ENCODE results near the gene PYGM.
"Not testable (repeated sequence)": the region's sequence is repeated elsewhere in the genome, so short reads cannot be mapped to it uniquely, and the experiment has no call there.

PYGM gene

DNA sequence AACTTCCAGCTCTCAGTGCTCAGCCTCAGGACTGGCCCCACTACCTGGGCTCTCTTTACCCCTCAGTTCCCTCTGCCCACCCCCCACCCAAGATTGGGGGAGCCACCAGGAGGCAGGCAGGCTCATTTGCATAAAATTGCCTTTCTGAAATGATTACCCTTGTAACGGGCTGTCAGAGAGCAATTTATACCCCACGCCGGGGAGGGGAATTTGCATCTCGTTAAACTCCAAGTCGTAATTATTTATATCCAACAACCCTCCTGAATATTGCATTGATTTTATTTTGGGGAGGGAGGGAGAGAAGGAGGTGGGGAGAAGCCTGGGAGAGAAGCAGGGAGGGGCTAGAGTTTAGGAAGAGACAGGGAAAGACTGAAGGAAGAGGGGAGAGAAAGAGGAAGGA is 45.1 kb downstream of the PYGM start:
- no peak for DNase-seq

DNA sequence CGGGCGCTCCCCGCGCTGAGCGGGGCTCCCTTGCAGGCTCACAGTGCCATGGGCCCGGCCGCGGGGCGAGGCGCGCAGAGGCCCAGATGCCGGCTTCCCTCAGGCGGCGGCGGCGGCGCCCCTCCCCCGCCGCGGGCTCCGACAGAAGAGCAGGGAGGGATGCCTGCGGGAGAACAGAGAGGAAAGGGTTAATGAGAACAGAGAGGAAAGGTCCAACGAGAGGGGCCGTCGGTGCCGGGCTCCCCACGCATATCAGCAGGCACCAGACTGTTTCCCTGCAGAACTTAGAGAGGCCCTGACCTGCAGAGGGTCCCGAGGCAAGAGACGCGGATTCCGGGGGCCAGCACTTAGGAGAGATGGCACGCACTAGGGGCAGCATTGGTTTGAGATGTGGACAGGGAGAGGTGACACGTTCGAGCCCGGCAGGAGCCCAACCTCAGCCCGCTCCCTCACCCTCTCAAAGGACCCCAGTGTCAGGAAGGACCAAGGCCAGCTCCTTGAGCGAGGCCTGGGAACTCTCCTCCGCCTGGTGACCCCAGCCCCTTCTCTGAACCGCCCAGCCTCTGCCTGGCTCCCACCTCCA is 45.9 kb downstream of the PYGM start:
- no peak for DNase-seq

DNA sequence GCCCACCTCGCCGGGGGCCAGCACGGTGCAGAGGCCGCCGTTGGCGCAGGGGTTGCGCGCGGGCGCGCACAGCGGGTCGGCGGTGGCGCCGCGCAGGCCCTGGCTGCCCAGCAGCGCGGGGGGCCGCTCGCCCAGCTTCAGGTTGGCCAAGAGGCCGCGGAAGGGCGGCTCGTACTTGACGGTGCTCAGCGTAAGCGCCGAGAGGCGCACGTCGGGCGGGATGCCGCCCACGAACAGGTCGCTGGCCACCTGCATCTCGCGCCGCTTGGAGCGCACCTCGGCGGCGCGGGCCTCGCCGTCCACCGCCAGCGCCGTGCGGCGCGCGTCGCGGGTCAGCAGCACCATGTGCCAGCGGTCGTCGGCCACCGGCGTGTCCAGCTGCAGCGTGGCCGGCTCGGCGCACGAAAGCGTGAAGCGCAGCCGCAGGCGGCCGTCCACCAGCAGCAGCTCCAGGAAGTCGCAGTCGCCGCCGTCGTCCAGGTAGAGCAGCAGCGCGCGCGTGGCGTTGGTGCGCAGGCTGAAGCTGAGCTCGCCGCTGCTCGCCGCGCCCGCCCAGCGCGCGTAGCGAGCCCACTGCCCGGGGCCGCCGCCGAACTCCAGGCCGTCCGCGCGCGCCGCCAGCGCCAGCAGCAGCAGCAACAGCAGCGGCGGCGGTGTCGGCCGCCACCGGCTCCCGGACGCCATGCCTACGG is 46.6 kb downstream of the PYGM start:
- peak; percentile 23 for DNase-seq

DNA sequence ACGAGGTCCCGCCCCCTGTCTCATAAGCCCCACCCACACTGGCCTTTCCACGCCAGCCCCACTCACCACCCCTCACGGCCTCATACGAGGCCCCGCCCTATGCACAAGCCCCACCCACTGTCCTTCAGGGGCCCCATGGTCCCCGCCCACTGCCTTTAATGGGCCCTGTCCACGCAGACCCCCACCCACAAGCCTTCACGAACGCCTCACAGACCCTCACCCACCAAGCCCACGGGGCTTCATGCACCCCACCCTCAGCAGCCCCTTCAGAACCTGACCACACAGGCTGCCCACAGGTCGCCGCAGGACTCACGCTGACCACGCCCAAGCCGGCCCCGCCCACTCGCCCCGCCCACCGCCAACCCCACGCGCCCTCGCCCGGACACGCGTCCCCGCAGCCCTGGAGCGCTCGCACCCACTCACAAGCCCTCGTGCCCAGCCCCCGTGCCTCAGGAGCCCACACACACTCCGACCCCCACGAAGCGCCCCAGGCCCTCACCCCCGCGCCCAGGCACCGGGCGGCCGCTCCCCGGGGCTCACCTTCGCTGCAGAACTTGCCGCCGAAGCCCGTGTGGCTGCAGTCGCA is 47.3 kb downstream of the PYGM start:
- no peak for DNase-seq

GRCh38 chr11:64711956-64712362 is 47.8 kb downstream of the PYGM start:
- DNase-seq, result no peak

DNA sequence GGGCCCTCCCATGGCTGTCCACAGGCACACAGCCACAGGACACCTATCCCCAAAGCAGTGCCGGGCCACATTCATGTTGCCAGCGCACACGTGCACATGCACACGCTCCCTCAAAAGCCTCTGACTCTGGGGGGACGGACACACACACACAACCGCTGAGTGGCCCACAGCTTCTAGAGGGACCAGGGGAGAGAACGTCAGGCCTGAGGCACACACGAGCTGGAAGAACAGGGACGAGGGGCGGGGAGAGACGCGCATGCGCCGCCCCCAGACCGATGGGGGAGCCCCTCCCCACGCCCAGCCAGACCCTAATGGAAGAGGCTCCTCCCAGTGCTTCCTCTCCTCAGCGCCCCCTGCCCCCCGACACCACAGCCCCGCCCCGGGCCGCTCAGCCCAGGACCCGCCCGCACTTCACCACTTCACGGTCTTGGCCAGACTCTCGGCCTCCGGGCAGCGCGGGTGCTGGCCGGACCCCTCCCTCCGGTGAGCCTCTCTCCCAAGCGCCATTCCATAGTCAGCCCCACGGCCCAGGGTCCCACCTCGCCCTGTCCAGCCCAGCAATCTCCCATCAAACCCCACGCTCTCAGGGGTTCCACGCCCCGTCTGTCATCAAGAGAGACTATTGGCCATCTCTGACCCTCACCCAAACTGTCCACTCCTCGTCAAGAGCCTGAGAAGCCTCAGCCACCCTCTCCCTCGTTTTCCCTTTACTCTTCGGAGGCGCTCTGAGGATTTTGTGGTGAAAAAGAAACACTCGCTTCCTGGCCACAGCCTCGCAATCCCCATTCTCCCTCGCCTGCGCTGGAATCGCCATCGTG is 48.4 kb downstream of the PYGM start:
- no peak for DNase-seq

DNA sequence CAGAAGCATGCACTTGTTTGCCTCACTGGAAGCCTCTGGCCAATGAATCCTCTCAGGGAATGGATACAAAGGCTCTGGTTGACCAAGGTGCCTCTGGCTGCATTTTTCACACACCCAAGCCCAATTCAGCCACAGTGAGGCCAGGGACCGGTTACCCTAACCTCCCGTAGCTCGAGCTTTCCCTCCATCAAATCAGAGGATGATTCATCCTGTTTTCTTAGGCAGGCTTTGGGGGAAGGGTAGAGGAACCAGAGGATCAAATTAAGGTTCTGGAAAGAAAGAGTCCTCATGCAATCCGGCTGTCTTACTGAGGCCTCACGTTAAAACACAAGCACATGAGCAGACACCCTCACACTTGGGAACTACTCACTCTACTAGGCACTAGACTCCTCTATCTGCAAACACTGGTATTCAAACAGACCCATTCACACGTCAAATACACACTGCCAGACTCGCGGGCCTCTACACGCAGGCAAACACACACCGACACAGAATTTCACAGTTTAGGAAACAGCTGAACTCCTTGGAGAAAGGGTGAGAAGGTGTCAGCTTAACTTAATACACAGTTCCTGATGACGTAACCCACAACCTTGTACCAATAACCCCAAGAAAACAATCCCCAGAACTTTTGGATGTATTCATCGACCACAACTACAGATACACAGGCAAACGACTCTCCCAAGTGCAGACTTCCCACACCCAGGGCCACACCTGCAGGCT is 49.2 kb downstream of the PYGM start:
- peak; percentile 46 for DNase-seq

DNA sequence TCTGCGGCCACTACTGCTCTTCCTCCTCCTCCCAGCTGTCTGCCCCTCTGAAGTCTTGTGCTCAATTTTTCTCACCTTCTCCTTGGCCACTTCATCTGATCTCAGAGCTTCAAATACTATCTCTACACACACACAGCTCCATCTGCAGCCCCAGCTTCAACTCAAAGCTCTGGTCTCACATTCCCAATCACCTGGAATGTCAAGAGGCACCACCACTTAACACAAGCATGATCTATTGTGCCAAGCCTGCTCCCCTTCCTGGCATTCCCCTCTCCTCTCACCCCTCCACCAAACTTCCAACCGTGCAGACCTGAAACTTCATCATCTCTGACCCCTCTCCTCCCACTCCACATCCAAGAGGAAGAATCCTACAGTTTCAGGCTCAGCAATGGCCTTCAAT is 54.3 kb downstream of the PYGM start:
- DNase-seq, result no peak

DNA sequence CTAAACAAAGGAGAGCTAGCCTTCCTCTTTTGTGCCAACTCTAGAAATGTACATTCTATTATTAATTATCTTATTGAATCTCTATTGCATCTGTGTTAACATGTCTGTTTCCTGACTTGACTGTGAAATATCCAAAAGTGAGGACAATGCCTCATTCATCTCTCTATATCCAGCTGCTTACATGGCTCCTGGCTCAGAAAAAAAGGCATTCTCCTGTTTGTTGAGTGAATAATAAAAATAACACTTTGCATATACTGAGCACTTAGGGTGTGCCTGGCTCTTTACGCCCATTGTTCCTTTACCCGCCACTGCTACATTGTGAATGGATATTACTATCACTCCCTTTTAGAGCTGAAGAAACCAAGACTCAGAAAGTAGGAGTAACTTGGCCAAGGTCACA is 56.7 kb downstream of the PYGM start:
- no peak for DNase-seq

GRCh38 chr11:64701956-64702355 is 57.8 kb downstream of the PYGM start:
- not testable (repeated sequence) for DNase-seq

DNA sequence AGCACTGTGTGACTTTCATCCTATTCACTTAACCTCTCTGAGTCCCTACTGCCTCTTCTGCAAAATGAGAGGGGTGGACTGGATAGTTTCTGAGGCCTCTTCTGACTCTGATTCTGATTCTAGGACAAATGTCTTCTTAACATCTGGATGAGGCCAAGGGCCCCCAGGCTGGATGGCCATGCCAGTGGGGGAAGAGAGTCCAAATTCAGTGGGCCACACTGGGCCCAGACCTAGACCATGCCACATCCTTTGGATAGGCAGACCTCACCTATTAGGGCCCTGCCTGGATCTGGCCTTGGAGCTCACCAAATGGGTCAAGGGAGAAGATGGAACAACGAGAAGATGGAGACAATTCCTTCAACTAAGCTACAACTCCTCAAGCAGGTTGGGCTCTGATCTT is 61.3 kb downstream of the PYGM start:
- no peak for DNase-seq

GRCh38 chr11:64697663-64698375 is 62.0 kb downstream of the PYGM start:
- no peak for DNase-seq
